Peyer's patch (tissue), 4 donors: Measurements from ENCODE around the gene DDX39B.

Experiments used
- CTCF ChIP-seq, 6 experiments: fragments of 450-650 bp in 4 of 6; fragments of 200-600 bp in 2 of 6; sonication (generic) in 1 of 6; IDR thresholded peaks; one replicate each; pipeline ENCODE4 v1.5.1; 2017 to 2019; ENCODE audit warnings: antibody characterized with exemption in 6 of 6, mild to moderate bottlenecking in 3 of 6, moderate library complexity in 1 of 6
- POLR2A ChIP-seq, 2 donors: fragments of 450-650 bp; IDR thresholded peaks; one replicate each; pipeline ENCODE4 v1.5.1; 2017; ENCODE audit warnings: antibody characterized with exemption in 2 of 2, mild to moderate bottlenecking in 2 of 2, moderate library complexity in 2 of 2

DNA sequence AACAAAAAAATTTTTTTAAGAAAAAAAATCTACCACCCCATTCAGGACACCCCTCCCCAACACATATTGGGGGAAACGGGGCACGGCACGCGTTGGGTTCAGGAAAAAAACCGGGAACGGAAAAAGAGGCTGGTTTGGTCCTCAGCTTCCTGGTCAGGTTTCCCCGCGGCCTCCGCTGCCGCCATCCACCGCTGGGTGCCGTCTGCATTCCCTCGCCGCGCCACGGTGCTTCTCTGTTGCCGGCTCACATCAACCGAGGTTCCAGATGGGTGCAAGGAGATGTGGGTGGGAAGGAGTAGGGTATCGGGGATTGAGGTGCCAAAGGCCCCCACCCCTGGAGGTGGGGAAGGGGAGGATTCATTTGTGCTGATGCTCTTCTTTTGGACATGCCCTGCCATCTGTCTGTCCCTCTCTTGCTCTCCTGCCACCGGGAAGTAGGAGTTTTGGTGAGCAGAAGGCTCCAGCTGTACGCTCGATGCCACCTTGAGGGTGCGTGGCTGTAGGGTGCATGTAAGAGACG lies 7.2 kb downstream of the DDX39B start:
- TF ChIP-seq CTCF (IDR thresholded peaks at IDR 0.05) (no peak), POLR2A (IDR thresholded peaks at IDR 0.05) (no peak)
